HG03025 (cell line): ENCODE results near the gene INHA.

ENCODE experiments used
- ATAC-seq: cut with Tn5 transposase; IDR thresholded peaks from one replicate; pipeline ENCODE4 v1.9.1; 2021; ENCODE audit warnings: mild to moderate bottlenecking, moderate library complexity; ENCODE audit not compliant: unreplicated experiment, low FRiP score

INHA gene

GRCh38 chr2:219557320-219557719 lies 14.8 kb upstream of the INHA start:
- ATAC-seq = no peak

DNA sequence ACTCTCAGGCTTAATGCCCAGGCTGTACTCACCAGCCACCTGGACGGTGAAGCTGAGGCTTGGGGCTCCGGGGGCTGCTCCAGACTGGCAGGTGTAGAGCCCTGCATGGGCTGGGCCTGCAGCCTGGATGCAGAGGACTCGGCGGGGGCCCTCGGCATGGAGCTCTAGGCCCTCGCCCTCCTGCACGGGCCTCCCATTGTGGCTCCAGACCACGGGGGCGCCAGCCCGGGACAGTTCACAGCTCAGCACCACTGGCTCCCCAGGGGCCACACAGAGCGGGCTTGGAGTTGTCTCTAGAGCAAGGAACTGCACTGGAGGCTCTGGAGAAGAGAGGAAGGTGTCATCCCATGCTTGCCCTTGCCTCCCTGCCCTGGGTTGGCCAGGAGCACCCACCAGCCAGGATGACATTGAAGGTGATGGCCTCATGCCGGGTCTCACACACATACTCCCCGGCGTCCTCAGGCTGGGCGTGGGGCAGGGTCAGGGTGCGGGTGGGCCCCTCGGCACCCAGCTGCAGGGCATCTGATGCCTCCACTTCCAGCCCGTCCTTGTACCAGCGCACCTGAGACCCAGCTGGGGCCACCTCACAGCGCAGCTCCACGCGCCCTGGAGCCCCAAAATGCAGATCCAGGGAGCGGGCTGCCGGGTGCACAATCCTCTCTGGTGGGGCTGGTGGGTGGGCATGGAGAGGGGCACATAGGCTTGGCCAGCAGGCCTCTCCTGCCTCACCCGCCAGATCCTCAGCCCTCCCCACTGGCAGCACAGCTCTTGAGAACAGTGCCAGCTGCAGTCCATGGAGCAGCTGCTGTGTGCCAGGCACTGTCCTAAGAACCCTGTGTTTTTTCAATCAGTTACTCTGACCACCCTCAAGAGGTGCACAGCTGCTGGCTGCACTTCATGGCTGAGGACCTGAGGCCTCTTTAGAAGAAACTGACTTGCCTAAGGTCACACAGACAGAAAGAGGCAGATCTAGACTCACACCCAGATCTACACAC lies 14.0 kb upstream of the INHA start:
- no peak for ATAC-seq

- ATAC-seq = no peak
Measured at GRCh38 chr2:219559156-219559915, 12.8 kb upstream of the INHA start.

GRCh38 chr2:219560037-219560892 lies 11.8 kb upstream of the INHA start:
- ATAC-seq = no peak

GRCh38 chr2:219560893-219561178 lies 11.3 kb upstream of the INHA start:
- no peak for ATAC-seq

- ATAC-seq = no peak
Measured at GRCh38 chr2:219561179-219562048, 10.7 kb upstream of the INHA start.

GRCh38 chr2:219562049-219563020 lies 9.8 kb upstream of the INHA start:
- no peak for ATAC-seq

DNA sequence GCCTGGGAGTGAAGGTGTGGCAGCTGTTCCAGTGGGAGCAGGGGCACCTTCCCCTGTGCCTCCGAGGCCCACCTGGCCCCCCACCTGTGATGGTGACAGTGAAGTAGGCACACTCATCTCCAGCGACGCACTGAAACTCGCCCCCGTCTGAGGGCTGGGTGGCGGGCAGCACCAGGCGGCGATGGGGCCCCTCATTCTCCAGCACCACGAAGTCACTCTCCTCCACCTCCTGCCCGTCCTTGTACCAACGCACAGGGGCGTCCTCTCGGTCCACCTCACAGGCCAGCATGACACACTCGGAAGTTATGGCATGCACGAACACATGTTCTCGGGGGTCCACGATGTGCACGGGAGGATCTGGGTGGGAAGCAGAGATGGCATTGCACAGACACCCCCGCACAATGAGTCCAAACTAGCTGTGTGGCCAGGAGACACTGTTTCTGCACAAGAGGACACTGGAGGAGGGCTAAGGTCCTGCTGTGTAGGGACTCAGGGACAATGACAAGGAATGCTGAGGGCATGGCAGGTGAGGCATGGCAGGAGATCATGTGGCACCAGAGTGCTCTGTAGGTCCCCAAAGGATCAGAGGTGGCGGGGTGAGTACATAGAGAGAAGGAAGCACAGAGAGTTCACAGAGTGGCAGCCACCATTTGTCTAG lies 8.7 kb upstream of the INHA start:
- ATAC-seq = no peak

DNA sequence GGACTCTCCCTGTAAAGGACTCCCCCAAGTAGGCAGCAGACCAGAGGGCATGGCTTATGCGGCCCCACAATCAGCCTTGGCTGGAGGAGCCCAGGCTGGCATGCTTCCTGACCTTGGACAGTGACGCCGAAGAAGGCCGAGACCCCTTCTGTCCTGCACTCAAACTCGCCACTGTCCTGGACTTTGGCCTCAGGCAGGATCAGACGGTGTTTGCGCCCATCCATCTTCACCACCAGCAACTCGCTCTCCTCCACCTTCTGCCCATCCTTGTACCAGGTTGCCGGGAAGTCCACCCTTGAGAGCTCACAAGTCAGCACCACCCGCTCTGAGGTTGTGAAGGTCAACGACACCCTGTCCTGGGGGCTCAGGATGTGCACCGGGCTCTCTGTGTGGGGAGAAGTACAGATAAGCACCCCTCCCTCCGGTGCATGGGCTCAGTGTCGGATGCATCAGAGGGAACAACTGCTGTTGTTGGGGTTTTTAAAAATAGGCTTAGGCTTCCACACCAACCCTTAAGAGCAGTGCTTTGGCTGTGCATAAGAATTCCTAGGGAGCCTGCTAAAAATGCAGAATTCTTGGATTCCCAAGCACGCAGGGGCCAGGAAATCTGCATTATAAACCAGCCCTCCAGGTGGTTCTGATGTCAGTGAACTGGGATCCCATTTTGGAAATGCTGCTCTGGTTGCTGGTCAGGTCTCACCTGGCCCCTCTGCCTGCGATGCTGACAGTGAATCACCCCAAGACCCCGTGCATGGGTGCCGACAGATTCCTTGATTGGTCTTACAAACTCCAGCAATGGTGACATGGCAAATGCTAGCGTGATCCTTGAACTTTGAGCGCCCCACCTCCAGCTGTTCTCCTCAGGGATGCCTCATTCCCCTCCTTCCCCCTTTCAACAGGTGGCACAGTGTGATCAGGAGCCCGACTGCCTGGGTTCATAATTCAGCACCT lies 6.7 kb upstream of the INHA start:
- ATAC-seq = no peak

GRCh38 chr2:219566640-219567039 lies 5.5 kb upstream of the INHA start:
- ATAC-seq = no peak

DNA sequence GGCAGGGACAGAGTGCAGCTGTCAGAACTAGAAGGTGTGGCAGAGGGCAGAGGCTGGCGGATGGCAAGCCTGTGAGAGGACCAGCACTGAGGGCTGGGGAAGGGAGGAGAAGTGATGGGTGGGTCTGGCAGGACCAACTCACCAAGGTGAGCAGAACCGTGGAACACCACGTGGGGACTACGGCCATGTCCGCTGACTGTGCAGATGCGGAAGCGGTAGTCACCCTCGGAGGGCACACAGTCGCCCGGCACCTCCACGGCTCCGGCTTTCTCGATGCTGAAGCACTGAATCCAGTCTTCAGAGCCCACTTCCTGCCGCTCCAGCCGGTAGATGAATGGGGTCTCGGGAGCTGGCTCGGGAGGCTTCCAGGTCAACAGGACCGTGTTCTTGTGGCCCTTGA lies 5.0 kb upstream of the INHA start:
- ATAC-seq = no peak

- no peak for ATAC-seq
Measured at GRCh38 chr2:219567791-219568361, 4.2 kb upstream of the INHA start.

DNA sequence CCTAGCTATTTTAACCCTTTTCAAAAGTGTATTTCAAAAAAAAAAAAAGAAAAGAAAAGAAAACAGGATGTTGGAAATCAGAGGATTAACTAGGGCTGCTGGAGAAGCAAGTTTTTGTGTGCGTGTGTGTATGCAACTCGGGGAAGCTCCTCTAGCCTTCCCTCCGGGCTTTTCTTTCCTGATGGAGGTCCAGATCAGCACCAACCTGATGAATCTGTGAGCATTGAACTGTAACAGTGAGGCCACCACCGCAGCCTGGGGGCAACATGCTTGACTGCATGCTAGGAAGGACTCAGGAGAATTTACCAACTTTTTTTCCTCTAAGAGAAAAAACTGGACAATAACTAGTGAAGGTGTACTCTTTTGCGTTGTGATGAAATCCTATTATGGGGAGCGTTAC lies 3.1 kb upstream of the INHA start:
- ATAC-seq = no peak

GRCh38 chr2:219569635-219570034 lies 2.5 kb upstream of the INHA start:
- ATAC-seq = no peak

- no peak for ATAC-seq
Measured at GRCh38 chr2:219570194-219570923, 1.8 kb upstream of the INHA start.

GRCh38 chr2:219570924-219571310 lies 1.2 kb upstream of the INHA start:
- no peak for ATAC-seq
